WI38 (cell line): ENCODE measurements around the gene CYP17A1.

ENCODE experiments used
- H3K4me3 ChIP-seq: 2 replicates; pipeline ENCODE4 v1.5.1; 2011; ENCODE audit warnings: low read depth, mild to moderate bottlenecking, control low read depth, low read length
- TF ChIP-seq, protein P1 (sequence below): IDR thresholded peaks from 2 replicates; pipeline ENCODE4 v1.5.1; 2012; ENCODE audit warnings: low read depth, mild to moderate bottlenecking, control low read depth, low read length

Gene CYP17A1

DNA sequence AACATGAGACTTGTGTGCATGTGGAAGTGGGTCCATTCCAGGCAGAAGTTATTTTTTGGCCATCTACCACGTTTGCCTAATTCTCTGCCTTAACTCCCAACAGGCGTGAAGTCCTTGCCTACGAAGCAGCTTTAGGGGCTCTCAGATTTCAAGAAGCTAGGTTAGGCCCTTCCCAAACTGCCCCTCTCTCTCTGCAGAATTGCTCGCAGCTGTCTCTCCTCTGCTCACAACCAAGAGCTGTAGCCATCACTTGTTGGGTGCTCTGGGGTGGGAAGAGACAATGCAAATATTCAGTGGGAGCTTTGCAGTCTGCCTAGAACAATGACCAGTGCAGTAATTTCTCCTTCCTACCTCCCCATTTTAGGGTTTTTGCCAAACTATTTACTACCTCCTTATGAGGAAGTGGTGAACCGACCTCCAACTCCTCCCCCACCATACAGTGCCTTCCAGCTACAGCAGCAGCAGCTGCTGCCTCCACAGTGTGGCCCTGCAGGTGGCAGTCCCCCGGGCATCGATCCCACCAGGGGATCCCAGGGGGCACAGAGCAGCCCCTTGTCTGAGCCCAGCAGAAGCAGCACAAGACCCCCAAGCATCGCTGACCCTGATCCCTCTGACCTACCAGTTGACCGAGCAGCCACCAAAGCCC lies 24.9 kb downstream of the CYP17A1 start:
- no peak overlapping the region for H3K4me3 ChIP-seq
- TF ChIP-seq, protein P1, sequence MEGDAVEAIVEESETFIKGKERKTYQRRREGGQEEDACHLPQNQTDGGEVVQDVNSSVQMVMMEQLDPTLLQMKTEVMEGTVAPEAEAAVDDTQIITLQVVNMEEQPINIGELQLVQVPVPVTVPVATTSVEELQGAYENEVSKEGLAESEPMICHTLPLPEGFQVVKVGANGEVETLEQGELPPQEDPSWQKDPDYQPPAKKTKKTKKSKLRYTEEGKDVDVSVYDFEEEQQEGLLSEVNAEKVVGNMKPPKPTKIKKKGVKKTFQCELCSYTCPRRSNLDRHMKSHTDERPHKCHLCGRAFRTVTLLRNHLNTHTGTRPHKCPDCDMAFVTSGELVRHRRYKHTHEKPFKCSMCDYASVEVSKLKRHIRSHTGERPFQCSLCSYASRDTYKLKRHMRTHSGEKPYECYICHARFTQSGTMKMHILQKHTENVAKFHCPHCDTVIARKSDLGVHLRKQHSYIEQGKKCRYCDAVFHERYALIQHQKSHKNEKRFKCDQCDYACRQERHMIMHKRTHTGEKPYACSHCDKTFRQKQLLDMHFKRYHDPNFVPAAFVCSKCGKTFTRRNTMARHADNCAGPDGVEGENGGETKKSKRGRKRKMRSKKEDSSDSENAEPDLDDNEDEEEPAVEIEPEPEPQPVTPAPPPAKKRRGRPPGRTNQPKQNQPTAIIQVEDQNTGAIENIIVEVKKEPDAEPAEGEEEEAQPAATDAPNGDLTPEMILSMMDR, result no peak

DNA sequence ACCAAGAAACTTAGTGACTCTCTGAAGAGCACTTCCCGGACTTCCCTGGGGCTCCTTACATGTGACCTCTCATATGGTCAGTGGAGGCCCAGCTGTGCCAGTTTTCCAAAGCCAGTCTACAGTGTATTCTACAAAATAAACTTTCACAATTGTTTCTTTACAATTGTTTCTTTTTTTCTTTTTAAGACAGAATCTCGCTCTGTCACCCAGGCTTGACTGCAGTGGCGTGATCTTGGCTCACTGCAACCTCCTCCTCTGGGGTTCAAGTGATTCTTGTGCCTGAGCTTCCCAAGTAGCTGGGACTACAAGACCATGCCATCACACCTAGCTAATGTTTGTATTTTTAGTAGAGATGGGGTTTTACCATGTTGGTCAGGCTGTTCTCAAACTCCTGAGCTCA lies 25.9 kb downstream of the CYP17A1 start:
- H3K4me3 ChIP-seq, result no peak overlapping the region
- TF ChIP-seq, protein P1, result no peak

DNA sequence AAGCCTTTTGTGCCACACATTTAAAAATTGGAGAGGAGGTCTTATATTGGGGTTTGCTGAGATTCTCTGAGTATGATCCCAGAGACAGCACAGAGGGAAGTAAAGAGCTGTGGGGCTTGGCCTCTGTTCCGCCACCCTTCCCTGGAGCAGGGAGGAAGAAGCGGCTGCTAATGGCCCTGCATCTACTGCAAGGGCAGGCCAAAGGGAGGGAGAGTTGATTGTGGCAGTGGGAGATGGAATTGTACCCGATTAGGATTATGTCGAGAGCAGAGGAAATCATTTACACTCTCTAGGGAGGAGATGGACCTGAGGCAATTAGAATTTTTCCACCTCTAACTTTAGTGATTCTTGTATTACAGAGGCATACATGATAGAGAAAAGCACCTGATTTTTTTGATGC lies 28.8 kb downstream of the CYP17A1 start:
- no peak overlapping the region for H3K4me3 ChIP-seq
- TF ChIP-seq, protein P1, result no peak

DNA sequence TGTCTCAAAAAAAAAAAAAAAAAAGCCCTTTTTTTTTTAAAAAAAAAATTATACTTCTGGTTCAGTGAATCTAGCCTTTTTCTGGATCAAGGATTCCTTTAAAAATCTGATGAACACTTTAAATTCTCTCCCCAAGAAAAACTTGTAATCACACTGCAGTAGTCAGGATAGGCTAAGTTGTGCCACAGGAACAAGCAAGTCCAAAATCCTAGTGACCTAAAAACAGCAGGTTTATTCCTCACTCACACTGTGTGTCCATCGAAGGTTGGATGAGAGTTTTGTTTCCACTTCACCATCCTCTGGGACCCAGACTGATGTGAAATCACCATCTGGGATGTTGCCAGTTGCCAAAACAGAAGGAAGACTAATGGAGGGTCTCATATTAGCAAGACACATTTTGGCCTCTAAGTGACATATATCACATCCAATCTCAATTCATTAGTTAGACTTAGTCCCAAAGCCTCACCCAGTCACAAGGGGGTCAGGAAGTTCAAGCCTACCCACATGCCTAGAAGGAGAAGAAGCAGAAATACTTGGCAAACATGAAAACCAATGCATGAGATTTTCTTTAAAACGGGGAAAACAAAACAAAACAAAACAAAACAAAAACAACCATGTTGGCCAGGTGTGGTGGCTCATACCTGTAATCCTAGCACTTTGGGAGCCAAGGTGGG lies 32.7 kb downstream of the CYP17A1 start:
- no peak overlapping the region for H3K4me3 ChIP-seq
- TF ChIP-seq, protein P1, result no peak

DNA sequence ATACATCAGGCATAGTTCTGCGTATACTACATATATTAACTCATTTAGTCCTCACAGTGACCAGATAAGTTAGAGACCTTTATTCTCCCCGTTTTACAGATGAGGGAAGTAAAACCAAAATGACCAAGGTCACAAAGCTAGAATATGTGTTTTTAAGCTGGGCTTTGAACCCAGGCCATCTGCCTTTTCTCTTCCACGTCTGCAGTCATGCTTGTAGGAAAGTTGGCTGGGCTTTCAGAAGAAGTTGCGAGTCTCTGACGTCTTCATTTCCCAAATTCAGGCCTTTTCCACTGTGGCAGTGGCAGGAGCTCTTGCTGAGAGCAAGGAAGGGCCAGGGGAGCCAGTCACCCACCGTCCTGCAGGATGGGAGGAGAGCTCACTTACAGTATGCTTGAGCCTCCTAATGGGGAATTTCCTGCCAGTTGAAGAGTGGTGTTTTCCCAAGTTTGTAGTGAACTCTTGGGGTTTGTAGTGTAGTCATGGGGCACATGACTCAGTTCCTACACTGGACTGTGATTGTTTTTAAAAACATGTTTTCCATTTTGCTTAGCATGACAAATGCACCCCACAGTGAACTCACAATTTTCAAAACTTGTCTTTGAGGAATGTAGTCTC lies 34.2 kb downstream of the CYP17A1 start:
- H3K4me3 ChIP-seq, result no peak overlapping the region
- TF ChIP-seq, protein P1, result no peak

DNA sequence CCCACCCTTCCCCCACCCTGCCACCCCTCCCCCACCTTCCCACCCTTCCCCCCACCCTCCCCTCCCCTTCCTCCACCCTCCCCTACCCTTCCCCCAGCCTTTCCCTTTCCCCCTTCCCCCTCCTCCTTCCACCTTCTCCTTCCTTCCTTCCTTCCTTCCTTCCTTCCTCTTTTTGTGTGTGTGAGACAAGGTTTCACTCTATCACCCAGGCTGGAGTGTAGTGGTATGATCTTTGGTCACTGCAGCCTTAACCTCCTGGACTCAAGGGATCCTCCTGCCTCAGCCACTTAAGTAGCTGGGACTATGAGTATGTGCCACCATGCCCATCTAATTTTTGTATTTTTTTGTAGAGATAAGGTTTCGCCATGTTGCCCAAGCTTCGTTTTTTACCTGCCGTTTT lies 35.2 kb downstream of the CYP17A1 start:
- H3K4me3 ChIP-seq, result no peak overlapping the region
- TF ChIP-seq, protein P1, result no peak

DNA sequence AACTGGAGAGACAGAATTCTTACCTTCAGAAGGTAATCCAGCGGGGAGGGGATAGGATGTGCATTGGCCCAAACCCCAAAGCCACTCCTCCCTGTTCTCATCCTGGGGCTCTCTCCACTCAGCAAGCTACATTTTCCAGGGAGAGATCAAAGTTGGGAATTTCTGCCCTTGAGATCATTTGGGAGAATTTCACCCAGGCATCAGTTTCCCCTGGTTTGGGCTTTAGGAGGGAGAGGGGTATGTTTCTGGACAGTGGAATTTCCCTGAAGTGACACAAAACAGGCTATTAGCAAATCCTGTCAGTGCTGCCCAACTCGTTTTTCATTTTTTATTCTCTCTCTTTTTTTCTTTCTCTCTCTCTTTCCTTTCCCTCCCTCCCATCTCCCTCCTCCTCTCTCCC lies 35.7 kb downstream of the CYP17A1 start:
- no peak overlapping the region for H3K4me3 ChIP-seq
- TF ChIP-seq, protein P1, result no peak
